Measurements from ENCODE around the gene ZSCAN23.

- TF ChIP-seq, protein P1, sequence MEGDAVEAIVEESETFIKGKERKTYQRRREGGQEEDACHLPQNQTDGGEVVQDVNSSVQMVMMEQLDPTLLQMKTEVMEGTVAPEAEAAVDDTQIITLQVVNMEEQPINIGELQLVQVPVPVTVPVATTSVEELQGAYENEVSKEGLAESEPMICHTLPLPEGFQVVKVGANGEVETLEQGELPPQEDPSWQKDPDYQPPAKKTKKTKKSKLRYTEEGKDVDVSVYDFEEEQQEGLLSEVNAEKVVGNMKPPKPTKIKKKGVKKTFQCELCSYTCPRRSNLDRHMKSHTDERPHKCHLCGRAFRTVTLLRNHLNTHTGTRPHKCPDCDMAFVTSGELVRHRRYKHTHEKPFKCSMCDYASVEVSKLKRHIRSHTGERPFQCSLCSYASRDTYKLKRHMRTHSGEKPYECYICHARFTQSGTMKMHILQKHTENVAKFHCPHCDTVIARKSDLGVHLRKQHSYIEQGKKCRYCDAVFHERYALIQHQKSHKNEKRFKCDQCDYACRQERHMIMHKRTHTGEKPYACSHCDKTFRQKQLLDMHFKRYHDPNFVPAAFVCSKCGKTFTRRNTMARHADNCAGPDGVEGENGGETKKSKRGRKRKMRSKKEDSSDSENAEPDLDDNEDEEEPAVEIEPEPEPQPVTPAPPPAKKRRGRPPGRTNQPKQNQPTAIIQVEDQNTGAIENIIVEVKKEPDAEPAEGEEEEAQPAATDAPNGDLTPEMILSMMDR (IDR thresholded peaks at IDR 0.05) = no peak
- TF ChIP-seq EP300 (IDR thresholded peaks at IDR 0.05) = no peak
Measured at GRCh38 chr6:28395918-28396317, 47.4 kb downstream of the ZSCAN23 start.
